ENCODE results near the gene ADK. TPM values are rescaled to one million over a fixed set of nuclear protein-coding genes. Genes with fewer than 3 reads are reported as not detected.
"Not testable (repeated sequence)": the region's sequence is repeated elsewhere in the genome, so short reads cannot be mapped to it uniquely, and the experiment has no call there.

ADK gene
- total and polyA plus RNA-seq, 8 donors = 7.2 to 66.1 (median 21.5) TPM

DNA sequence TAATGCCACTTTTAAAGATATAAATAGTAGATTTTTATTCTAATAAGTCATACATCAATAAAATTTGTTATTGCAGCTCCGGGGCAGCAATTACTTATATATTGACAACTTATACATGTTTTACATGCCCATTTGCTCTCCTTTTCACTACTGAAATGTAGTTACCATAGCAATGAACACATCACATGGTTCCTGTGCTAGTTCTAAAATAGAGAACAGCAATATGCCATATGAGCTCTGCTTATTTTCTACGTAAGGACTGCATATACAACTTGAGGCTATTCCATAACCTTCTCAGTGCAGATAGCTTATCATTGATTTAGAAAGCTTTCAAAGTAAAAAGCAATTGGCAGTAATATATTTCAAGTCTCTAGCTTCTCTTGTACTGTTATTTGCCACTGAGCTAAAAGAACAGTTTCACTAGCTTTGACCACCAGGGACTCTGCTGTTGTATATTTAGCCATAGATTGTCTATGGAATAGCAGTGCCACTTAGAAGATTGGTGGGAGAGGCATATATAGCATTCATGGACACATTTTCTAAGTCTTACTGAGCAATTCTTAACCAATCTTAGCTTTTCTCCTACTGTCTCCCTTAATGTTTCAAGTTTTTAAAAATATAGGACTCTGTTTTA is 405.2 kb downstream of the ADK start:
- no peak overlapping the region for H3K4me3 ChIP-seq
- intact Hi-C loops (cut with DNase I; ENCODE audit: low total_unique reads) = no loop called here
- no peaks in the 10 kb centered on the region for H3K4me1 ChIP-seq
- peaks cover 0 to 9% (median 0%) of the 10 kb centered on the region in 4 donors for H3K36me3 ChIP-seq
- H3K27ac ChIP-seq = no peak overlapping the region
- 95 to 97% (median 96%) methylated on average over 2 of the region's 2 CpGs for WGBS, 5 donors
- no peak for DNase-seq
- no peaks in the 10 kb centered on the region for H3K27me3 ChIP-seq
- TF ChIP-seq, protein P1, sequence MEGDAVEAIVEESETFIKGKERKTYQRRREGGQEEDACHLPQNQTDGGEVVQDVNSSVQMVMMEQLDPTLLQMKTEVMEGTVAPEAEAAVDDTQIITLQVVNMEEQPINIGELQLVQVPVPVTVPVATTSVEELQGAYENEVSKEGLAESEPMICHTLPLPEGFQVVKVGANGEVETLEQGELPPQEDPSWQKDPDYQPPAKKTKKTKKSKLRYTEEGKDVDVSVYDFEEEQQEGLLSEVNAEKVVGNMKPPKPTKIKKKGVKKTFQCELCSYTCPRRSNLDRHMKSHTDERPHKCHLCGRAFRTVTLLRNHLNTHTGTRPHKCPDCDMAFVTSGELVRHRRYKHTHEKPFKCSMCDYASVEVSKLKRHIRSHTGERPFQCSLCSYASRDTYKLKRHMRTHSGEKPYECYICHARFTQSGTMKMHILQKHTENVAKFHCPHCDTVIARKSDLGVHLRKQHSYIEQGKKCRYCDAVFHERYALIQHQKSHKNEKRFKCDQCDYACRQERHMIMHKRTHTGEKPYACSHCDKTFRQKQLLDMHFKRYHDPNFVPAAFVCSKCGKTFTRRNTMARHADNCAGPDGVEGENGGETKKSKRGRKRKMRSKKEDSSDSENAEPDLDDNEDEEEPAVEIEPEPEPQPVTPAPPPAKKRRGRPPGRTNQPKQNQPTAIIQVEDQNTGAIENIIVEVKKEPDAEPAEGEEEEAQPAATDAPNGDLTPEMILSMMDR (IDR thresholded peaks at IDR 0.05) = no peak
- no peak for TF ChIP-seq POLR2AphosphoS5 (IDR thresholded peaks at IDR 0.05)
- no peak for TF ChIP-seq POLR2A (IDR thresholded peaks at IDR 0.05)
- TF ChIP-seq EP300 (IDR thresholded peaks at IDR 0.05) = no peak
- H3K9me3 ChIP-seq = no peaks in the 10 kb centered on the region

GRCh38 chr10:74557098-74557497 is 406.1 kb downstream of the ADK start:
- TF ChIP-seq EP300 (IDR thresholded peaks at IDR 0.05) (no peak), POLR2AphosphoS5 (IDR thresholded peaks at IDR 0.05) (no peak)
- WGBS, 5 donors = 66 to 84% (median 81%) methylated on average over 1 of the region's 1 CpG
- H3K4me1 ChIP-seq = no peaks in the 10 kb centered on the region
- peaks cover 0 to 9% (median 0%) of the 10 kb centered on the region in 4 donors for H3K36me3 ChIP-seq
- no peak overlapping the region for H3K27ac ChIP-seq
- no peaks in the 10 kb centered on the region for H3K27me3 ChIP-seq
- no peaks in the 10 kb centered on the region for H3K9me3 ChIP-seq
- intact Hi-C loops (cut with DNase I; ENCODE audit: low total_unique reads) = no loop called here
- no peak for DNase-seq
- H3K4me3 ChIP-seq = no peak overlapping the region

- H3K27ac ChIP-seq = no peak overlapping the region
- intact Hi-C loops (cut with DNase I; ENCODE audit: low total_unique reads) = no loop called here
- 84 to 93% (median 92%) methylated on average over 3 of the region's 3 CpGs for whole genome bisulfite sequencing, 5 donors
- H3K27me3 ChIP-seq = no peaks in the 10 kb centered on the region
- no peak overlapping the region for H3K4me3 ChIP-seq
- H3K4me1 ChIP-seq = no peaks in the 10 kb centered on the region
- no peak for TF ChIP-seq POLR2A (IDR thresholded peaks at IDR 0.05)
- peaks cover 0 to 9% (median 0%) of the 10 kb centered on the region in 4 donors for H3K36me3 ChIP-seq
- no peaks in the 10 kb centered on the region for H3K9me3 ChIP-seq
- no peak for DNase-seq
Observed at GRCh38 chr10:74558403-74558802, 407.4 kb downstream of the ADK start.

DNA sequence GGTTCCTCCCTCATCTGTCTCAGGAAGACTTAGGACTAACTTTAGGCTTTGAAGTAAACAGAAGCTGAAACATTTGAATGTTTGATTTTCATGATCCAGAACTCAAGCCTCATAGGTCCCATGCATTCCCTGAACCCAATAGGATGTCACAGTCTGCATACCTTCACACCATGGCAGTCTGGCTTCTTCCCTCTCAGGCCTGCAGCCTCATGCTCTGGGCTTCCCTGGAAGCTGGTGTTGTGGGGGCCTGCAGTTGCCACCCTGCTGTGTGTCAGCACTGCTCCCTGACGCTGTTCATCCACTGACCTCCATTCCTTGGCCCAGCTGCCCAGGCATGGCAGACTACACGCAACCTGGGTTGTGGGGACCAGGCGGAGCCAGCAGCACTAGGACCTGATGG is 407.9 kb downstream of the ADK start:
- no peak for TF ChIP-seq POLR2A (IDR thresholded peaks at IDR 0.05)
- Histone ChIP-seq H3K36me3 (peaks cover 0 to 9% (median 0%) of the 10 kb centered on the region in 4 donors), H3K27ac (no peak overlapping the region), H3K9me3 (no peaks in the 10 kb centered on the region), H3K4me1 (no peaks in the 10 kb centered on the region), H3K4me3 (no peak overlapping the region), H3K27me3 (no peaks in the 10 kb centered on the region)
- 95 to 98% (median 96%) methylated on average over 3 of the region's 3 CpGs for WGBS, 5 donors
- DNase-seq = no peak
- intact Hi-C loops (cut with DNase I; ENCODE audit: low total_unique reads) = no loop called here

- H3K9me3 ChIP-seq; H3K4me1 ChIP-seq; DNase-seq; H3K27me3 ChIP-seq; H3K27ac ChIP-seq; H3K36me3 ChIP-seq; H3K4me3 ChIP-seq; intact Hi-C loops (cut with DNase I; ENCODE audit: low total_unique reads): not testable (repeated sequence)
- 90 to 98% (median 93%) methylated on average over 2 to 4 of the region's 4 CpGs for WGBS, 5 donors
Observed at GRCh38 chr10:74568896-74569295, 417.9 kb downstream of the ADK start.

- DNase-seq; H3K4me1 ChIP-seq; intact Hi-C loops (cut with DNase I; ENCODE audit: low total_unique reads); H3K9me3 ChIP-seq; H3K27me3 ChIP-seq; H3K4me3 ChIP-seq; H3K27ac ChIP-seq; H3K36me3 ChIP-seq: not testable (repeated sequence)
- 90 to 100% (median 95%) methylated on average over 1 to 12 of the region's 12 CpGs for WGBS, 5 donors
Observed at GRCh38 chr10:74573497-74573896, 422.5 kb downstream of the ADK start.

DNA sequence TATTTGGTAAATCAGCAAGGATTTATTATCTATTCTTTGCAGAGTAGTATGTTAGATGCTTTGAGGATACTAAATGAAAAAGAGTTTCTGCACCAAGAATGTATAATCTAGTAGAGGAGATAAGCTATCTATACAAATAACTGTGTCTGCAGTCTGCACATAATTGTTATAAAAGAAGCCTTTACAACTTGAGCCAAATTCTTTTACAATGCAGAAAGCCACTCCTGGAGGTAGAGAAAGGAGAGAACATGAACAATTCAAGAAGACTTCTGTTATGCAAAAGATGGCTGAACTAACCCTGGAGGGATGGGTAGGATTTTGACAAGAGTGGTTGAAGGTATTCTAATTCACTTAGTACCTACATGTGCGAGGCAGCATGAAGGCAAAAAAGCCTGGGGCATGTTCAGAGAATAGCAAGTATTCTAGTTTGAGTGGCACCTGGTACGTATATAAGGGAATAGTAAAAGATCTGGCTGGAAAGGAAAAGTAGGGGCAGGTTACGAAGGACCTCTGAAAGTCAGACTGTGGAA is 424.2 kb downstream of the ADK start:
- H3K4me3 ChIP-seq = no peak overlapping the region
- H3K27ac ChIP-seq = no peak overlapping the region
- no peak for DNase-seq
- intact Hi-C loops (cut with DNase I; ENCODE audit: low total_unique reads) = no loop called here
- peaks cover 0 to 7% (median 0%) of the 10 kb centered on the region in 4 donors for H3K9me3 ChIP-seq
- TF ChIP-seq, protein P1 (IDR thresholded peaks at IDR 0.05) = no peak
- TF ChIP-seq POLR2AphosphoS5 (IDR thresholded peaks at IDR 0.05) (no peak), POLR2A (IDR thresholded peaks at IDR 0.05) (no peak), EP300 (IDR thresholded peaks at IDR 0.05) (no peak)
- H3K4me1 ChIP-seq = no peaks in the 10 kb centered on the region
- H3K36me3 ChIP-seq = no peaks in the 10 kb centered on the region
- no peaks in the 10 kb centered on the region for H3K27me3 ChIP-seq
- 91 to 98% (median 94%) methylated on average over 3 of the region's 3 CpGs for WGBS, 5 donors

All from stomach (tissue), 9 donors.